ENCODE measurements around the gene LCN12. TPM values are rescaled to one million over a fixed set of nuclear protein-coding genes. Genes with fewer than 3 reads are reported as not detected.

The LCN12 gene
- polyA plus RNA-seq, 1 of the 3 experiments (the other 2 are of a cell fraction): 0.87 TPM

DNA sequence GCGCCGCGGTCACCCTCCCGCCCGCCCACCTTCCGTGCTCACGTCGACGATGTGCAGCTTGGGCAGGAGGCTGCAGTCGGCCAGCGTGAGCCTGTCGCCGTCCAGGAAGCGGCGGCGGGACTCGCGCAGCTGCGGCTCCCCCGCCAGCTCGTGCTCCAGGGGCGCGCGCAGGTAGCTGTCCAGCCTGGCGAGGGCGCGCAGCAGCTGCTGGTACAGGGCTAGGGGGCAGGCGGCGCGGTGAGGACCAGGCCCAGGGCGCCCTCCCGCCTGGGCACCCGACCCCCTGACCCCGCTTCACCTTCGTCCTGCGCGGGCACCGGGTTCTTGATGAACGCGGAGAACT is 42.8 kb downstream of the LCN12 start:
- Histone ChIP-seq H4K20me1 (ENCODE audit: insufficient read depth) (0 out of 2 replicates have a peak, but pooled peaks cover 3% of the 10 kb centered on the region), H3K9me2 (no peaks in the 10 kb centered on the region), H3K27me3 (ENCODE audit: insufficient read depth) (no peaks in the 10 kb centered on the region), H3K9ac (no peak overlapping the region), H2AFZ (ENCODE audit: low read depth) (no peak overlapping the region), H3K4me2 (no peak overlapping the region), H3K27ac (ENCODE audit: low read depth in 2 of 2, low read length in 1 of 2) (no peak overlapping the region), H3K4me1 (ENCODE audit: control insufficient read depth in 1 of 2, insufficient read depth in 2 of 2, low read depth in 1 of 2, low read length in 1 of 2) (peaks cover 9 to 24% of the 10 kb centered on the region in 2 experiments; a peak in 3 of 4 replicates), H3F3A (replicated peaks; ENCODE audit: insufficient read depth) (no peaks in the 10 kb centered on the region), H3K36me3 (replicated peaks in 1 of 2; ENCODE audit: control insufficient read depth in 1 of 2, insufficient read depth in 2 of 2, low read length in 1 of 2) (peaks cover 0 to 7% of the 10 kb centered on the region in 2 experiments), H3K79me2 (ENCODE audit: insufficient read depth) (peaks cover 18% of the 10 kb centered on the region; the same call in 1 of the 2 replicates), H3K9me3 (no peaks in the 10 kb centered on the region), H3K4me3 (ENCODE audit: low read depth in 2 of 2, low read length in 1 of 2) (no peak overlapping the region)
- POLR2A ChIA-PET: no interaction called here
- CTCF ChIA-PET: interaction anchor here (2.1 to 6.8 kb wide), 2 partner anchors 34 to 40 kb away, joined by 10 to 68 read pairs; partner anchors contain the start of genes ABCA2 and FUT7
- DNase-seq: no peak
- 96% methylated on average over 16 of the region's 40 CpGs for WGBS (ENCODE audit: low lambda C conversion rate)
- TF ChIP-seq SIN3A (IDR thresholded peaks at IDR 0.05; ENCODE audit: borderline replicate concordance, low read depth, low read length) (no peak), MXI1 (IDR thresholded peaks at IDR 0.05; ENCODE audit: low read depth, low read length) (no peak)
- TF ChIP-seq, protein P1, sequence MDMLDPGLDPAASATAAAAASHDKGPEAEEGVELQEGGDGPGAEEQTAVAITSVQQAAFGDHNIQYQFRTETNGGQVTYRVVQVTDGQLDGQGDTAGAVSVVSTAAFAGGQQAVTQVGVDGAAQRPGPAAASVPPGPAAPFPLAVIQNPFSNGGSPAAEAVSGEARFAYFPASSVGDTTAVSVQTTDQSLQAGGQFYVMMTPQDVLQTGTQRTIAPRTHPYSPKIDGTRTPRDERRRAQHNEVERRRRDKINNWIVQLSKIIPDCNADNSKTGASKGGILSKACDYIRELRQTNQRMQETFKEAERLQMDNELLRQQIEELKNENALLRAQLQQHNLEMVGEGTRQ (IDR thresholded peaks at IDR 0.05; ENCODE audit: borderline replicate concordance, low read depth, low read length): no peak

DNA sequence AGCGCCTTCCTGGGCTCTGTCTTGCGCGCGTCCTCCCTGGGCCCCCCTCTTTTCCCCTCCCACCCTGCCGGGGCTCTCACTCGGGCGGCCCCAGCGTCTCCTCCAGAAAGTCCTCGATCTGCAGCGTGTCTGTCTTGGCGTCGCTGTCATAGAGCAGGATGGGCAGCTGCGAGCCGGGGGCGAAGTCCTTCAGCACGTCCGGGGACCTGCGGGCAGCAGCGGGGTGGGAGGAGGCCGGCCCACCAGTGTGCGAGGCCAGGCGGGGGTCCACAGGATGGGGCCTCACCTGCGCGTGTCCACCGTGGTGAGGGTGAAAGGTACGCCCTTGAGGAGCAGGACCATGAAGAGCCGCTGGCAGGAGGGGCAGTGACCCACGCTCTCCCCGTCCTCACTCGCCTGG is 43.3 kb downstream of the LCN12 start:
- ChIA-PET CTCF (interaction anchor here (0.9 to 6.8 kb wide), 5 partner anchors 33 to 68 kb away, joined by 3 to 68 read pairs (median 10); partner anchors contain the start of genes ABCA2, FBXW5 and FUT7), POLR2A (interaction anchor here (0.7 kb wide), 1 partner anchor 44 kb away, joined by 3 read pairs; no protein-coding TSS in a partner anchor)
- H3K4me2 ChIP-seq: no peak overlapping the region
- H2AFZ ChIP-seq (ENCODE audit: low read depth): no peak overlapping the region
- no peak for DNase-seq
- H3K9me3 ChIP-seq: no peaks in the 10 kb centered on the region
- 0 out of 2 replicates have a peak, but pooled peaks cover 3% of the 10 kb centered on the region for H4K20me1 ChIP-seq (ENCODE audit: insufficient read depth)
- H3K4me1 ChIP-seq (ENCODE audit: control insufficient read depth in 1 of 2, insufficient read depth in 2 of 2, low read depth in 1 of 2, low read length in 1 of 2): peaks cover 9 to 24% of the 10 kb centered on the region in 2 experiments; a peak in 3 of 4 replicates
- peaks cover 0 to 7% of the 10 kb centered on the region in 2 experiments for H3K36me3 ChIP-seq (replicated peaks in 1 of 2; ENCODE audit: control insufficient read depth in 1 of 2, insufficient read depth in 2 of 2, low read length in 1 of 2)
- H3K27ac ChIP-seq (ENCODE audit: low read depth in 2 of 2, low read length in 1 of 2): no peak overlapping the region
- peaks cover 18% of the 10 kb centered on the region; the same call in 1 of the 2 replicates for H3K79me2 ChIP-seq (ENCODE audit: insufficient read depth)
- no peak for TF ChIP-seq FOXM1 (IDR thresholded peaks at IDR 0.05; ENCODE audit: low read depth)
- TF ChIP-seq, protein P1 (IDR thresholded peaks at IDR 0.05; ENCODE audit: borderline replicate concordance, low read depth, low read length): no peak
- no peak for TF ChIP-seq RAD21 (IDR thresholded peaks at IDR 0.05; ENCODE audit: low read length)
- TF ChIP-seq CHD2 (IDR thresholded peaks at IDR 0.05; ENCODE audit: low read length, partially characterized antibody): no peak
- no peak for TF ChIP-seq ELF1 (IDR thresholded peaks at IDR 0.05)
- no peak for TF ChIP-seq GABPA (IDR thresholded peaks at IDR 0.05; ENCODE audit: low read depth)
- no peak for TF ChIP-seq GATA2 (CRISPR knock-in tag; IDR thresholded peaks at IDR 0.05)
- no peak for TF ChIP-seq REST (IDR thresholded peaks at IDR 0.05; ENCODE audit: low read depth, low read length)
- TF ChIP-seq YY1 (IDR thresholded peaks at IDR 0.05; ENCODE audit: low read depth): no peak
- TF ChIP-seq FOSL2 (IDR thresholded peaks at IDR 0.05; ENCODE audit: borderline replicate concordance, low read depth): no peak
- TF ChIP-seq MEF2A (IDR thresholded peaks at IDR 0.05; ENCODE audit: borderline replicate concordance, low read depth): no peak
- no peak for TF ChIP-seq MXI1 (IDR thresholded peaks at IDR 0.05; ENCODE audit: low read depth, low read length)
- no peak for TF ChIP-seq JUND (IDR thresholded peaks at IDR 0.05)
- TF ChIP-seq, protein P2, sequence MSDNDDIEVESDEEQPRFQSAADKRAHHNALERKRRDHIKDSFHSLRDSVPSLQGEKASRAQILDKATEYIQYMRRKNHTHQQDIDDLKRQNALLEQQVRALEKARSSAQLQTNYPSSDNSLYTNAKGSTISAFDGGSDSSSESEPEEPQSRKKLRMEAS (IDR thresholded peaks at IDR 0.05; ENCODE audit: low read depth): no peak
- no peaks in the 10 kb centered on the region for H3K27me3 ChIP-seq (ENCODE audit: insufficient read depth)
- H3F3A ChIP-seq (replicated peaks; ENCODE audit: insufficient read depth): no peaks in the 10 kb centered on the region
- H3K9ac ChIP-seq: no peak overlapping the region
- no peak overlapping the region for H3K4me3 ChIP-seq (ENCODE audit: low read depth in 2 of 2, low read length in 1 of 2)
- WGBS (ENCODE audit: low lambda C conversion rate): 93% methylated on average over 30 of the region's 30 CpGs
- no peaks in the 10 kb centered on the region for H3K9me2 ChIP-seq

Data from SK-N-SH (cell line).